Activated CD8-positive, alpha-beta memory T cell treated with anti-CD3 and anti-CD28 coated beads for 1 hour (primary cell): ENCODE measurements around the gene LPCAT1.
A peak's percentile ranks its signal among the peaks of the same experiment; 100 is the strongest.
"Not testable (repeated sequence)": the region's sequence is repeated elsewhere in the genome, so short reads cannot be mapped to it uniquely, and the experiment has no call there.

ENCODE experiments used
- DNase-seq, 2 donors: peaks; one replicate each; pipeline ENCODE4 v3.0.0-alpha.2; 2020; ENCODE audit warnings: low read depth in 1 of 2; ENCODE audit errors: extremely low read depth in 1 of 2

Gene LPCAT1

DNA sequence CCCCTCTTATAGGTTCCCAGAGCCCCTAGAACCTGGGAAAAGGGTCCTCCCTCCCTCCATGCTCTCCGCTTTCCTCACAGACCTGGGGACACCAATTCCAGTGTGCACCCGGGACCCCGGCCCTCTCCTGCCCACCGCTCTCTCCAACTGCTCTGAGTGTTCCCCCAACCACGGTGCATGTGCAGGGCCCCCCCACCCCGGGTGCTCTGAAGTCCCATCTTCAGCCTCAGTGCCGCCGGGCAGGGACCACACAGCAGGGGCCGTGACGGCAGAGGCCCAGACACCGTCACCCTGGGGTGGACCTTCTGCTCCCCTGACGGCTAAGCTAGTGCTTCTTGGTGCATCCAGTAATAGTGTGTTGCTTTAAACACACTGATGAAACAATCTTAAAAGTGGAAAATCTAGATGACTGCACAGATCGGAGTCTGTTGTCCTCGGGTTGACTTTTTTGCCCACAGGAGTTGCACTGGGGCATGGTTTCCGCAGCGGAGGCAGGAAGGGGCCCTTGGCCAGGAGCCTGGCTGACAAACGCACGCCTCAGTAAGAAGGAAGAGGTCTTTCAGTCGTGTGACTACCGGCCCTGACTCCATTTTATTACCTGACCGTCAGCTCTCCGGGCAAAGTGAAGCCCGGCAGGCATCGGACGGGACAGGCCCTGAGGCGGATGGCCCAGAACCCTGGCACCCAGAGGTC lies 42.3 kb downstream of the LPCAT1 start:
- no peak for DNase-seq

DNA sequence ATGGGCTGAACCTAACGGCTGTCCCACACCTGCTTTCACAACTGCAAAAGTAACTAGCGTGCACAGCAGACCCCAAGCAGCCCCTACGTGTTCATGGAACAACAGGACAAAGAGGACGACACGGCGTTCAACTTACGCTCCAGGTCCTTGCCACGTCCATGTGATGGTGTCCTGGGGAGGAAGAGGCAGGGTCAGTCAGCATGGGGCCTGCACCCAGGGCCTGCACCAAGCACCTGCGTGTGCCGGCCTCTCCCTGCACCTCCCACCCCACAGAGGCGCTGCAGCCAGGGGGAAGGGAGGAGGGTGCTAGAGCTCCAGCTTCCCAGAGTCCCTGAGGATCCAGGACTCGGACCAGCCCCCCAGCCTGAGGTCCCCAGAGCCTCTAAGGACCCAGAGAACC lies 43.0 kb downstream of the LPCAT1 start:
- no peak for DNase-seq

DNA sequence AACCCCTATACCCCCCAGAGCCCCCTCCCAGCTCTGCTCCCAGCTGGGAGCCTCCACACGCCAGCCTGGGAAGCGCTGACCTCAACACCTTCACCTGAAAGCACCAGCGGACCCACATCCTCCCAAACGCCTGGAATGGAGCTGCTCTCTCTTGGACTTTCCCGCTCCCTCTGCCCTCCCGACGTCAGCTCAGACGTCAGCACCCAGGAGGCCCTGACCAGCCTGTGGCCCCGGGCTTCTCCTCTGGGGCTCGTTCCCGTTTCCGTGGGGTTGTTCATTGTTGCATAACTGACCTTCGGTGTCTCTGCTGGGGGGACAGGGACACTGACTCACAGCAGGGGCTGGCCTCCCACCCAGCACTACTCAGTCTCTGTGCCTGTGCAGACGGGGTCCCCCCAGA lies 43.5 kb downstream of the LPCAT1 start:
- DNase-seq = no peak

DNA sequence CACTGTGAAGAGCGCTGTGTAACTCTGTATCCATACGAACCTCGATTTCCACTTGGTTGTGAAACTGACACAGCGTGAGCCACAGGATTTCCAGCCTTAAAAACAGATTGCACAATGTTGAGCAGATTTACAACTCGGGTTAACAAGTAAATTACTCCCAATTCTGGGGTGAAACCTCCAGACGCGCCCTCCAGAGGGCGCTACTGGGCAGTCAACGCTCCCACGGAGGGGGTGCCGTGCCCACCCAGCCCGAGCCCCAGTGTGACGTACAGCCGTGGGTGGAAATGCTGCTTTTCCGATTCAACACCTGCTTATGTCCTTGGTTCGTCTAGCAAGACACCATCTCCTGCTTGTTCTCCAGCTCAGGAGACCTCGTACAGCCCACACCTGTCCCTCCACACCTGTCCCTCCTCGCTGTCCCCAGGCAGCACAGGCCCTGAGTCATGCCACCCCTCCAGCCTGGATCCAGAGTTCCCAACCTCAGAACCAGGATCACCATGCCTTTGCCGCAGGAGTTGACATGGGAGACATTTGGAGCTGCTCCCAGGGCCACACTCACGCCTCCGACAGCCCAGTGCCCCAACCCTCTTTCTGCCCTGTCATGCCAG lies 44.1 kb downstream of the LPCAT1 start:
- DNase-seq = peak in 1 of 2 donors; percentile 26

DNA sequence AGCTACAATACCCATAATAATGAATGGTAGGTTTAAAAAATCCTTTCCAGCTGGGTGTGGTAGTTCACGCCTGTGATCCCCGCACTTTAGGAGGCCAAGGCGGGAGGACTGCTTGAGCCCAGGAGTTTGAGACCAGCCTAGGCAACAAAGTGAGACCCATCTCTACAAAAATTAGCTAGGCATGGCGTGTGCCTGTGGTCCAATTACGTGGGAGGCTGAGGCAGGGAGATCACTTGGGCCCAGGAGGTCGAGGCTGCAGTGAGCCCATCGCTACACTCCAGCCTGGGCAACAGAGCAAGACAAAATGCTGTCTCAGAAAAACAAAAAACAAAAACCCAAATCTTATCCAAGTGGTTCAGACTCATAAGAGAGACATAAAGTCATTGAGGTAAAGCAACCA lies 44.7 kb downstream of the LPCAT1 start:
- DNase-seq = no peak

DNA sequence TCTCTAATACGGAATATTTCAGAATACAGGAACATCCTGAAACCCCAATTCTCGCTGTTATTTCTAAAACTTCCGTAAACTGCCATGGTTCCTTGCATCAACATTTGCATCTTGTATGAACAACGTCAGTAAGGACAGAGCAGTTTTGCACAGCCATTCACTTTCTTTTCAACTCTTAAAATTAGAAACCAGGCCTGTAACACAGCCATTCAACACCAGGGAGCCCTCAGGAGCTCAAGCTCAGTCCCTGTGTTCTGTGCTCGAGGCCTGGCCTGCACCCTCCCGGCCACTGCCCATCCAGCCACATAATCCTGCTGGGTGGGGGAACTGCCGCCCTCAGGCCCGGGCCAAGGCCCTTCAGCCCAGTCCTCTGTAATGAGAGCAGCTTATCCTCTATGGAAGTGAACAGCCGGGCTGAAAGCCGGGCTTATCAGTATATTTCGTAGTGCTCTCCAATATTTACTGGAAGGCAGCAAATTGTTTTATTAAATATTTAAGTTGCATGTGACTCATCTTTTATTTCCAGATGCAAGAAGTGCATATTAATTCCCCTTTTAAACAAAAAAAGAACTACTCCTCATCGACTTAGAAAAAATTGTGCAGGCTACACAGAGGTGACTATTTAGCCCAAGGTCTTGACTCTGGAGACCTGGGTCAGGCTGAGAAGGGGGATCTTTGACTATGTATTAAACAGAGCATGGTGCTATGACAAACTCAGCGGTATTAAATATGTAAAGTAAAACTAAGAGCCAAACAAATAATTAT lies 45.3 kb downstream of the LPCAT1 start:
- DNase-seq = no peak

DNA sequence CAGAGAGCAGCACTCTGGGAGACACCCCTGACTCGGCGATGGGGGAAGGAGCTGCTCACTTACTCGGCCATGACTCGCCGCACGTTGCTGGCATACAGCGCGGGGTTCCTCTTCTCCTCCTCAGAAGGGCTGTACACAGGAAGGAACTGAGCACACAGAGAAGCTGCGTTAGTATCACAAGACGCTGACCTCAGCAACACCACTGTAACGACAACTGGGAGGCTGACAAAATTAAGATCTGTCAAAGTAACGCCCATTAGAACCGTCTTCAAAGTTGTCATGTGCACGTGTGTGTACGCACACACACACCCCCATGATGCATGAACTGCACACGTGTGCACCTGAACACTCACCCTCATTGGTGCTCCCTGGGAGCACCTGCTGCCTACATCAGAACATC lies 46.4 kb downstream of the LPCAT1 start:
- DNase-seq = no peak

DNA sequence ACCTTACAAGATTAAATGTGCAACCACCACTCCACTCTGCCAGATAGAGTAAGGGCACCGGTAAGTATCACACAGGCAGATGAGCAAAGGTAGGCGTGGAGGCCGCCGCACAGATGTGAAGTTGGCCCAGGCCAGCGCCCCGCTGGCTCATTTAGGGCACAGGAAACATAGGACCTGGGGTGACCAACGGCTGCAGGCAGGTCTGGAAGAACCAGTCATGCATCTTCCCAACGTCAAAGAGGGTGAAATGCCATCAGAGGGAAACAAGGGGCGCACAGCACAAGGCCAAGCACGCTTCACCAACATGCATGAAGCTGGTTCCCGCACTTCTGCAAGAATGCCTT lies 46.8 kb downstream of the LPCAT1 start:
- DNase-seq = no peak

DNA sequence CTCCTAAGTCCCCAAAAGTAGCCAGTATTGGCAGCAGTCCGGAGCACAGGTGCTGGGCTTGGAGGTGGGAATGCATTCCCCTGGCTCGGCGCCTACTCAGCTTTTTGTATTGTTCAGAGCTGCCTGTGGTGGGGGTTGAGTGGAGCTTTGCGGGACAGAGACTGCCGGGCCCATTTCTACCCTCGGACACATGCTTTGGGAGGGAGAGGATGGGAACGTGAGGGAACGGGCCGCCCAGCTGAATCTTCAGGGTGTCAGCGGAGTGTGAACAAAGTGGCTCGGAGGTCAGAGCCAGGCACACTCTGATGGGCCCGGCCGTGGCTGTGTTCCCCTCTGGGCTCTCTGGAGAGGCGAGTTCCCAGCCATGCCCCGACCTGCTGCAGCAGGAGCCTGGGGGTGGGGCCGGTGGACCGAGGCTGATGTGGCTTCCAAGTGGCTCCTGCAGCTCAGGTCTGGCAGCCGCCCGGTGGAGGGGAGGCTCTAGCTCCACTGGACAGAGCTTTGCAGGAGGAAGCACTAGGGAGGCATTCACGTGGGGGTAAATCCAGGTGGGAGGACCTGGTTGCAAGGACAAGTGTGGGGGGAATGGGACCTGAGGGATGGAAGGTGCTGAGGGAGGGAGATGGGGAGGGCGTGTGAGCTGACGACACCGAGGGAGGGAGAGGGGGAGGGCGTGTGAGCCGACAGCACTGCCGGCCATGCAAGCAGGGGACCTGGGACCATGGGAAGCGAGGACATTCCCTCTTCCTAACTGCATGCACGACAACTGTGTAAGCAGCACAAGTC lies 47.4 kb downstream of the LPCAT1 start:
- DNase-seq = no peak

DNA sequence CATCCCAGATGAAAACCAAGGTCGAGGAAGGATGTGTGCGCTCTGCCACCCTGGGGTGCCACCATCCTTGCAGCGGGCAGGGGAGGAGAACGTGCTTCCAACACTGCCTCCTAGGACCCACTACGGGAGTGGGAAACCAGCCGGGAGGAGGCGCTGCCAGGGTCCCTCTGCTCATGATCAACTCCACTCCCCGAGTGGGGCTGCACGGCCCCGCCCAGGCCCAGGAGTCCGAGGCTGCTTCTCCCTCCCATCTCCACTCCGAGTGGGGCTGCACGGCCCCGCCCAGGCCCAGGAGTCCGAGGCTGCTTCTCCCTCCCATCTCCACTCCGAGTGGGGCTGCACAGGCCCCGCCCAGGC lies 48.2 kb downstream of the LPCAT1 start:
- not testable (repeated sequence) for DNase-seq

DNA sequence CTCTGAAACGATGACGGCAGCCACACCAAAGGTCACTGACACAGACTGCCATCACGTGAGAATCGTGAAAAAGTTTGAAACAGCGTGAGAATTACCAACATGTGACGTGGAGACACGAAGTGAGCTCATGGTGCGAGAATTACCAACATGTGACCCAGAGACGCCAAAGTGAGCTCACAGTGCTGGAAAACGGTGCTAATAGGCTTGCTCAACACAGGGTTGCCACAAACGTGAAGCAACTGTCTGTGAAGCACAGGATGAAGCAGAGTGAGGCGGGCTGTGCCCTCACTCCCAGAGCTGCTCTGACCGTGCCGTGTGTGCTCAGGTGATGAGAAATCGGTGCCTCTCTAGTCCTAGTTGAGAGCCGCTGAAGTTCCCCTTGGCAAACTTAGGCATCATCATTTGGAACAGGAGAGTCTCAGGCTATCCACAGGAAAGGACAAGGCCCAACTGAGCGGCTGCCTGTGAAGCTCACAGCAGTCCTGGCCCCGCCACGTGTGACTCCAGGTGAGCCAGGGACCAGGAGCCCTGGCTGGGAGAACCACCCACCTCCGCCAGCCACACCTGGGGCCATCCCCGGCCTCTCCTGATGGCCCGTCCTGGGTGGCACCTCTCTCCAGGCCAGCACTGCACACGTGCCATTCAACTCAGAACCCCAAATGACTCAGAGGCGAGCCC lies 48.8 kb downstream of the LPCAT1 start:
- DNase-seq = no peak

DNA sequence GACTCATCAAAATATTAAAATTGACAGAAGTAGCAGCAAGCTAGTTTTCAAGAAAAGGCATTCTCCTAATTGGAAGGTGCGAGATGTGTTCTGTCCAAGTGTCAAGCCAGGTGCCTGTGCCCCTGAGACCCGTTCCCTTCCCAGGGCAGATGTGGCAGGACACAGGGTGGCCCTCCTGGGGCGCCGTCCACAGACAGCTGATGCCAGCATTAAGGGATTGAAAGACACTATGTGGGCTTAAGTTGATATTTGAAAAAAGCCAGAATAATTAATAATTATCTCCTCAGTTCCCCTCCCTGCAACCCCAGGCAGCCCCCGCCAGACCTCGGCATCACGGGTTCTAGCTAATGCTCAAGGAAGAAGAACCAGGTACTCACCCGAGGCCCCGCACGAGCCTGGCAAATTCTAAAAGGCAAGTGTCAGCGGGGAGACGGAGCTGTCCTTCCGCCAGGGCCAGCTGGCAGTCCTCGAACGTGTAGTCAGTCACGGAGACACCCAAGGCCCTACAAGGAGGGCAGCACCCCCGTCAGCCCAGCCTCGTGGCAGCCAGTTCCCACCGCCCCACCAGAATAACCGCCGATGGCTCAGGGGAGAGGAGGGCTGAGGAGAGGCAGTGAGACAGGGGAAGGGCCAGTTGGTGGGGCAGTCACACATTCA lies 49.4 kb downstream of the LPCAT1 start:
- DNase-seq = no peak

DNA sequence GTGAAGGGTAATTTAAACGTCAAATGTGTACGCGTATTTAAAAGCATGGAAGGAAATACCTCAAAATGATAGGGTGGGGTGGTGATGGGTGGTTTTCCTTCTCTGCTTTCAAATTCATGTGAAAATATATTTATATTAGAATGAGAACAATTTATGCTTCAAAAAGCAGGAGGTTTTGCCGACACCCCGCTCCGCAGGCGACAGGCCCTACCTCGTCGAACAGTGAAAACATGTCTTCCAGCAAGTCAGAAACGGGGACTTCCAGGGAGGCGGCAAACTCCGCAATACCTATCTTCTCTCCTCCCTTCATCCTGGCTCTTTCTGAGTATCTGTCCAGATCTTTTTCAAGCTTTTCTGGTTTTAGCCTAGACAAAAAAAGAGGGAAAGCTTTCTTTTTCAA lies 50.0 kb downstream of the LPCAT1 start:
- DNase-seq = no peak

DNA sequence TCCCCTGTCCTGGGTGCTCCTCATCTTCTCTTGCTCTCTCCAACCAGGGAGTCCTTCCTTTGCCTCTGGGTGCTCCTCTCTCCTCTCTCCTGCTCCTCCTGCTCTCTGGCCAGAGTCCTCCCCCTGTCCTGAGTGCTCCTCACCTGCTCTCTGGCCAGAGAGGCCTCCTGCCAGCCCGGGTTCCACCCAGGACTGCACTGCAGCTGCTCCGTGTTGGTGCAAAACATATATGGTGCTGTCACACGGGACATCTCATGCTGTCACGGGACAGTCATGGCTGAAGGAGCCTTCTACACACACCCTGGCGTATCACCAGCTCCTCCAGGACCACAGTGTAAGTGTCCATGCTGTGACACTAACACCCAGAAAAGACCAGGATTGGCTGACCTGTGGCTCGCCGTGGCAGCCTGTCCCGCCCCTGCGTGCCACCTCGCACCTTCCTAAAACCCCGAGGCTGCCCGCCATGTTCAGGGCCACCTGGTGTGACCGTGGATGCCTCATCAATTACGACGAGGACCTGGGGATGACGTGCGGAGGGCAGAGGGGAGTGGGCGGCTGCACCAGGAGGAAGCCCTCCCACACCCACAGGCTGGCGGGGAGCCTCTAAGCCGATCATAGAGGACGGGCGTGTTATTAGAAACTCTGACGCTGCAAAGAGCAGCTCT lies 50.7 kb downstream of the LPCAT1 start:
- DNase-seq = no peak

DNA sequence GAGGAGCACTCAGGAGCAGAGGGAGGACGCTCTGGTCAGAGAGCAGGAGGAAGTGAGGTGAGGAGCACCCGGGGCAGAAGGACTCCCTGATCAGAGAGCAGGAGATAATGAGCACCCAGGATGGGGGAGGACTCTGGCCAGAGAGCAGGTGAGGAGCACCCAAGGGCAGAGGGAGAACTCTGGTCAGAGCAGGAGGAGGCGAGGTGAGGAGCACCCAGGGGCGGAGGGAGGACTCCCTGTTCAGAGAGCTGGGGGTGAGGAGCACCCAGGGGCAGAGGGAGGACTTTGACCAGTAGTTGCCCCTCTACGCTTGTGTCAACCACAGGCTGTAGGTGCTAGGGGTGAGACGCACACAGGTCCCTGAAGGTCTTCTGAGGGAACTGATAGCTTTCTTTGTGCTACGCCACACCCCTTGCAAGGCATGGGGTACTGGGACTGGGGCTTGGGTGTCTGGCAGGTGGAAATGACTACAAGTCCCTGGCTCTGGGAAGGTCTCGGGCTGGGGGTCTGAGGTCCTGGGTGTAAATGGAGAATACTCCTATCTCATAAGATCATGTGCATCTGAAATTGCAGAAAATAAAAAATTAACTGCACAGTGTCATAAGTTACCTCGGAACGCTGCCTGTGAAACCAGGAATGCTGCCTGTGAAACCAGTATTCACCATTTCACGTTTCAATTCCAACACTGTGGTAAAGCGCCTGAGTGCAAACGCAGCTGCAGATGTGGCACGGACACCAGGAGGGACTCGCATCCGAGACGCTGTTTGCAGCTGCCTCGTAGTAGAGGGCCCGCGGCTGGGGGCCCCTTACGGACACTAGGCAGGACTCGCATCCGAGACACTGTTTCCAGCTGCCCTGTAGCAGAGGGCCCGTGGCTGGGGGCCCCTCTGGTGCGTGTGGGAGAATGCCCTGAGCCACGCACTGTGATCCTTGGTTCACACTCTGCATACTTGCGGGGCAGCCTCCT lies 51.5 kb downstream of the LPCAT1 start:
- DNase-seq = no peak

DNA sequence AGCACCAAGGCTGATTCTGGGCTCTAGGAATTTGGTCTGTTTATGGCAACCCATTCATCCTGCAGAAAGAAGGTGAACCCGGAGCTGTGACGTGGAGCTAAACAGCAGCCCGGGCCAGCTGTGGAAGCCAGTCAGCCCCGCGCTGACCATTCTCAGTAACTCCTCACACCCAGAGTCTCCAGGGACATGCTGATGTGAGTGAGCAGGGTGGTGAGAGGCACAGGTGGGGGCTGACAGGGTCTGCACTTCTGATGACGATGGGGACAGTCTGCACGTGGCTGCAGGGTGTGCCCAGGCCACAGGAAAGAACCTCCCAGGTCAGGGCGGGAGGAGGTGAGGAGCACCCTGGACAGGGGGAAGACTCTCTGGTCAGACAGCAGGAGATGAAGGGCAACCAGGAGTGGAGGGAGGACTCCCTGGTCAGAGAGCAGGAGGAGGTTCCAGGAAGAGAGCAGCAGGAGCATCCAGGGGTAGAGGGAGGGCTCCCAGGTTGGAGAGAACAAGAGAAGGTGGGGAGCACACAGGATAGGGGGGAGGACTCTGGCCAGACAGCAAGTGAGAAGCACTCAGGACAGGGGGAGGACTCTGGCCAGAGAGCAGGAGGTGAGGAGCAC lies 52.4 kb downstream of the LPCAT1 start:
- DNase-seq = no peak

DNA sequence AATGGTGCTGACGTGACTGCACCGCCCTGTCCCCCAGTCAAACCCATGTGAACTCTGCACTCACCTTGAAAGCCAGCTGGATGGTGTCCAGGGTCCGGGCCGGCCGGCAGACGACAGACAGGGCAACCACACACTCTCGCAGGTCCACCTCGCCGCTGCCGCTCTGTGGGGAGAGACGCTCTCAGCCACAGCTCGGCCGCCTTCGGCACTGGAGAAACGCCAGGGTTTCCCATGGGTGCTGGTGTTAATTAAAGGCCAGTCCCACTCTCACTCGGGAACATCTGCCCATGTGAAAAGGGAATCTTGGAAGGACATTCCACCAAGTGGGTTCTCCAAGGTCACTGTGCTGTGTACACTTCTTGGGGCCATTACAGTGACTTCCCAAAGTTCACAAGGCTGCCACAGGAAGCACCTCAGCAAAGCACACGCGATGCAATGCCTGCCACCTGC lies 53.0 kb downstream of the LPCAT1 start:
- no peak for DNase-seq
